OCI-LY1 (cell line): ENCODE measurements around the gene CKAP5.

Experiments
- H2AFZ ChIP-seq: fragments of 200-600 bp; sonication (generic), shearing (Covaris generic); 2 replicates; pipeline ENCODE4 v1.6.0; 2014; ENCODE audit warnings: antibody characterized with exemption, mild to moderate bottlenecking, low read length
- H3F3A ChIP-seq: fragments of 200-600 bp; sonication (generic), shearing (Covaris generic); 2 replicates; pipeline ENCODE4 v1.6.0; 2014; ENCODE audit warnings: mild to moderate bottlenecking, antibody characterized with exemption, low read length, moderate library complexity; ENCODE audit not compliant: insufficient read depth
- H3K27ac ChIP-seq: fragments of 200-600 bp; sonication (generic); 2 replicates; pipeline ENCODE4 v1.5.1; 2014; ENCODE audit warnings: low read length, mixed run types, mild to moderate bottlenecking, low read depth; ENCODE audit not compliant: poor library complexity, severe bottlenecking
- H3K27me3 ChIP-seq: fragments of 200-600 bp; sonication (generic); 2 replicates; pipeline ENCODE4 v1.6.0; 2014; ENCODE audit warnings: antibody characterized with exemption, mild to moderate bottlenecking, low read length, moderate library complexity; ENCODE audit not compliant: insufficient read depth
- H3K36me3 ChIP-seq: fragments of 200-600 bp; sonication (generic); 2 replicates; pipeline ENCODE4 v1.6.1; 2014; ENCODE audit warnings: mild to moderate bottlenecking, antibody characterized with exemption, low read length, moderate library complexity, mixed read lengths; ENCODE audit not compliant: insufficient read depth
- H3K4me1 ChIP-seq: fragments of 200-600 bp; sonication (generic); 2 replicates; pipeline ENCODE4 v1.5.1; 2014; ENCODE audit warnings: mild to moderate bottlenecking, low read length, moderate library complexity; ENCODE audit not compliant: insufficient read depth, severe bottlenecking
- H3K4me2 ChIP-seq: fragments of 200-600 bp; sonication (generic), shearing (Covaris generic); 2 replicates; pipeline ENCODE4 v1.6.1; 2014; ENCODE audit warnings: low read length
- H3K4me3 ChIP-seq: fragments of 200-600 bp; sonication (generic); 2 replicates; pipeline ENCODE4 v1.5.1; 2014; ENCODE audit warnings: low read length, low read depth, mild to moderate bottlenecking, mixed read lengths; ENCODE audit not compliant: poor library complexity, severe bottlenecking
- H3K79me2 ChIP-seq: fragments of 200-600 bp; shearing (Covaris generic); 2 replicates; pipeline ENCODE4 v1.6.1; 2016; ENCODE audit warnings: mixed run types, low read length, mixed read lengths; ENCODE audit not compliant: insufficient read depth
- H3K9ac ChIP-seq: fragments of 200-600 bp; sonication (generic), shearing (Covaris generic); 2 replicates; pipeline ENCODE4 v1.6.1; 2014; ENCODE audit warnings: mild to moderate bottlenecking, low read length, mixed read lengths
- H3K9me2 ChIP-seq: fragments of 200-600 bp; sonication (generic), shearing (Covaris generic); 2 replicates; pipeline ENCODE4 v1.6.1; 2014; ENCODE audit warnings: low read depth, mild to moderate bottlenecking, low read length, mixed read lengths
- H3K9me3 ChIP-seq: fragments of 200-600 bp; shearing (Covaris generic); 2 replicates; pipeline ENCODE4 v1.6.1; 2014; ENCODE audit warnings: low read length, mixed read lengths
- H4K20me1 ChIP-seq: fragments of 200-600 bp; sonication (generic), shearing (Covaris generic); 2 replicates; pipeline ENCODE4 v1.6.0; 2016; ENCODE audit warnings: mild to moderate bottlenecking, low read length; ENCODE audit not compliant: insufficient read depth
- CTCF ChIP-seq: fragments of 200-600 bp; sonication (generic), shearing (Covaris generic); IDR thresholded peaks from 2 replicates; pipeline ENCODE4 v1.5.1; 2017; ENCODE audit warnings: mild to moderate bottlenecking, antibody characterized with exemption, low read length, moderate library complexity, mixed read lengths
- EZH2 ChIP-seq: fragments of 200-600 bp; sonication (generic), shearing (Covaris generic); IDR thresholded peaks from 2 replicates; pipeline ENCODE4 v1.8.0; 2017; ENCODE audit warnings: borderline replicate concordance, mixed run types, mild to moderate bottlenecking, antibody characterized with exemption, low read length, moderate library complexity, mixed read lengths

Gene CKAP5

DNA sequence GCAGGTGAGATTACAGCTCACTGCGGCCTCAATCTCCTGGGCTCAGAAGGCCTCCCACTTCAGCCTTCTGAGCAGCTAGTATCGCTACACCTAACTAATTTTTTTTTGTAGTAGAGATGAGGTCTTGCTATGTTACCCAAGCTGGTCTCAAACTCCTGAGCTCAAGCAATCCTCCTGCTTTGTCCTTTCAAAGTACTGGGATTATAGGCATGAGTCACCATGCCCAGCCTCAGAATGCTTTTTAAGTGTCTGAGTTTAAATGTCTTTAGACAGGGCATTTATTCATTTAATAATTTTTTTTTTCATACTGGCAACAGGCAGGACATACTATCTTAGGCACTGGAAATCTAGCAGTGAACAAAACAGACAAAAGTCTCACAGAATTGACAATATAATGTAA lies 44.6 kb upstream of the CKAP5 start:
- Histone ChIP-seq H3K4me3 (no peak overlapping the region), H3K36me3 (peaks cover 40% of the 10 kb centered on the region), H3K27me3 (no peaks in the 10 kb centered on the region), H4K20me1 (no peaks in the 10 kb centered on the region), H3K9me2 (no peaks in the 10 kb centered on the region), H3K27ac (no peak overlapping the region), H3K4me2 (no peak overlapping the region), H3K79me2 (no peaks in the 10 kb centered on the region), H3K4me1 (peaks cover 11% of the 10 kb centered on the region), H2AFZ (no peak overlapping the region), H3F3A (no peaks in the 10 kb centered on the region), H3K9ac (no peak overlapping the region), H3K9me3 (no peaks in the 10 kb centered on the region)
- TF ChIP-seq CTCF (no peak), EZH2 (no peak)

GRCh38 chr11:46889689-46890475 lies 43.8 kb upstream of the CKAP5 start:
- no peaks in the 10 kb centered on the region for H3K9me3 ChIP-seq
- H3K79me2 ChIP-seq: no peaks in the 10 kb centered on the region
- no peak overlapping the region for H3K27ac ChIP-seq
- H3K9ac ChIP-seq: no peak overlapping the region
- H2AFZ ChIP-seq: no peak overlapping the region
- TF ChIP-seq EZH2 (no peak), CTCF (peak; percentile 89)
- H3K4me3 ChIP-seq: no peak overlapping the region
- H3K4me1 ChIP-seq: peaks cover 11% of the 10 kb centered on the region
- H3K9me2 ChIP-seq: no peaks in the 10 kb centered on the region
- H3K36me3 ChIP-seq: peaks cover 42% of the 10 kb centered on the region
- H4K20me1 ChIP-seq: no peaks in the 10 kb centered on the region
- H3K4me2 ChIP-seq: no peak overlapping the region
- H3K27me3 ChIP-seq: no peaks in the 10 kb centered on the region
- H3F3A ChIP-seq: no peaks in the 10 kb centered on the region

GRCh38 chr11:46889251-46889650 lies 43.2 kb upstream of the CKAP5 start:
- no peak overlapping the region for H3K27ac ChIP-seq
- peaks cover 11% of the 10 kb centered on the region for H3K4me1 ChIP-seq
- H3F3A ChIP-seq: no peaks in the 10 kb centered on the region
- H3K36me3 ChIP-seq: peaks cover 41% of the 10 kb centered on the region
- H3K9me2 ChIP-seq: no peaks in the 10 kb centered on the region
- no peak overlapping the region for H3K4me2 ChIP-seq
- no peak overlapping the region for H2AFZ ChIP-seq
- no peaks in the 10 kb centered on the region for H3K79me2 ChIP-seq
- no peak overlapping the region for H3K9ac ChIP-seq
- H3K27me3 ChIP-seq: no peaks in the 10 kb centered on the region
- H4K20me1 ChIP-seq: no peaks in the 10 kb centered on the region
- H3K9me3 ChIP-seq: no peaks in the 10 kb centered on the region
- TF ChIP-seq CTCF (no peak), EZH2 (no peak)
- no peak overlapping the region for H3K4me3 ChIP-seq
